Head of caudate nucleus (tissue), 42 donors: Measurements from ENCODE around the gene TP63.
"Not testable (repeated sequence)": the region's sequence is repeated elsewhere in the genome, so short reads cannot be mapped to it uniquely, and the experiment has no call there.

Experiments used
- DNase-seq, 42 donors: peaks; one replicate each; pipeline versions ENCODE4 v3.0.0 to v3.0.0-alpha.2; 2020 to 2021; ENCODE audit warnings: mixed read lengths in 7 of 42
- intact Hi-C: fragments of 100-400 bp; cut with DNase I; formaldehyde crosslinking; loops from one replicate; pipeline ENCODE4 v1.15.0; 2022

The TP63 gene

DNA sequence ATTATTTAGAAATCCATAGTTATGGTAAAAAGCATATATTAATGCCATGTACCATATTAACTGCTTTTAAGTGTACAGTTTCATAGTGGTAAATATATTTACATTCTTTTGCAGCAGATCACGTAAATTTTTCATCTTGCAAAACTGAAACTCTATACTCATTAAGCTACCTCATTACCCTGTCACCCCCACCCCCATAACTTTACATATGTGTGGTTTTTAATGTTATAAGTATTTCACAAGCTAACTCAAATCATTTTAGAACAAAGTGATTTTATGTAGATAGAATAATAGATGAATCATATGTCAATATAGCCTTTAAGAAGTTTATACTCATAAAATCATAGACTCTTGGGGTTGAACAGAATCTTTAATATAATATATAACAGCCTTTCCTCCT, 7.1 kb upstream of the TP63 start:
- intact Hi-C loops = no loop called here
- DNase-seq = no peak

DNA sequence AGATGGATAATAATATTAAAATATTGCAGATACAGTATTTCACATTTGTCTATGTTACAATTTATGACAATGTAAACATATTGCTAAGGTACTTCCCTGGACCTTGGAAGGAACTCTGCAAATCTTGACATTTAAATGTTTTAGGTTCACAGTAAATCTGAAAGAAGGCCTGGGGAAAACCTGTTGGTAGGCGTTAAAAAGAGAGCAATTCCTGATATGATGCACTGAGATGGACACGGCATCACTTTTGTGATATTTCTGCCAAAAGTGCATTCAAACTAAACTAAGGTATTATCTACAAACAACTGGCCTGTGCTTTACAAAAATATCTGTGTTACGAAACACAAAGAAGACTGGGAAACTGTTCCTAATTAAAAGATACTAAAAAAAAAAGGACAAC, 6.1 kb upstream of the TP63 start:
- intact Hi-C loops = no loop called here
- DNase-seq = no peak

DNA sequence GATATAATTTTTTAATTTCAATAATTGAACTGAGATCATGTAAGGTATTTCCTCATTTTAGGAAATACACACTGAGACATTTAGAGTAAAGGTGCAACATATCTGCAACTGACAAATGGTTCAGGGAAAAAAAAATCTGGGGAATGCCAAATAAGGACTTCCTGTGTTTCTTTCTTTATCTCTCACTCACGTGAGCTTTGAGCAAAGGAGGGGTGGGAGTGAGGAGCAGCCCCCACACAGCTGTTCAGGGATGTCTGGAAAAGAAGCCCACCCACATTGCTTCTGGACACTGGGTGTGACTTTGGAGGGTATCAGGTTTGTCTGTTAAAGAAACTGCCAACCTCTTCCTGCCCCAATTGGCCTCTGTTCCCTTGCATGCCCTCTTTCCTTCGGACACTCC, 5.6 kb upstream of the TP63 start:
- no peak for DNase-seq

DNA sequence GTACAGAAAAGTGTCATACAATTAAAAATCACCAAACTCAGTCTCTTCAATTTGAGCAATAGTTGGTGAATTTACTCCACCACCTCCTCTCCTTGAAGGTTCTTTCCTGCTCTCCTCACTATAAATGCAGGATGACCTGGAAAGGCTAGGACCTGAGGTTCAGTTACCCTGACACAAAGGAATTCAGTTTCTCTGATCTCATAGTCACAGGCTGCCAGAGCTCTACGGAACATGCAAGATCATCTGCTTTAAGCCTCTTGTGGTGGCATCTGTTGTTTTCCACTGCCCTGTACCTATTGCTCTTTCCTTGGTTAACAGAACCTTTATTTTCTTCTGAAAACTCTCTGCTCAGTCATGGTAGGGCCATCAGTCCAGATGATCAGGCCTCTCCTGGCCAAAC, 4.9 kb upstream of the TP63 start:
- no peak for DNase-seq
- intact Hi-C loops = no loop called here

More for the DNA sequence above, 5.6 kb upstream of the TP63 start:
- intact Hi-C loops = no loop called here

DNA sequence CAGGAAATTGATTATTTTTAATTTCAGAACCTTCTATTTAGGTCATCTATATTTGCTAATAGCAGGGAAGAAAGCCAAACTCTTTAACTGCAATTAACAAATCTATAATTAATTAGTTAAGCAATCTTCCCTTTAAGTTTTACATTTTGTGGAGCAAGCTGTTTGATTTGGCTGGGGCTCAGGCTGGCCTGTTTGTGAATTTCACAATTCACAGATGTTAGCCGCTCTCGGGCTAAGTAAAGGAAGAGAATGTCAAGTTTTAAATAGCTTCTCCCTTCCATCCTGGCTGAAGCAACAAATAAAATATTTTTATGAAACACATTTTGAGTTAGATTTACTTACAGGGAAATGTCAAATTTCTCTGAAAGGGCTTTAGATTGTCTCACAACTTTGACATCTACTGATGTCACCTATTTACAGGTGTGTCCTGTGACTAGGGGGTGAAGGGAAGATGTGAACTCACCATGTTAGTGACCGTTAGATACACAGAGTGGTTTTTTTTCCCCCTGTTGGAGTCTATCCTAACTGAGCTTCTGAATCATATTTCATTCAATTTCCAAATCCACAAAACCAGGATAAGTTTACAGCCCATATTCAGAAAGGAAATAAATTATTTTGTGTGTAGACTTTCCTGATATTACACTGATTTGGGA, 1.3 kb upstream of the TP63 start:
- intact Hi-C loops = no loop called here
- DNase-seq = no peak

DNA sequence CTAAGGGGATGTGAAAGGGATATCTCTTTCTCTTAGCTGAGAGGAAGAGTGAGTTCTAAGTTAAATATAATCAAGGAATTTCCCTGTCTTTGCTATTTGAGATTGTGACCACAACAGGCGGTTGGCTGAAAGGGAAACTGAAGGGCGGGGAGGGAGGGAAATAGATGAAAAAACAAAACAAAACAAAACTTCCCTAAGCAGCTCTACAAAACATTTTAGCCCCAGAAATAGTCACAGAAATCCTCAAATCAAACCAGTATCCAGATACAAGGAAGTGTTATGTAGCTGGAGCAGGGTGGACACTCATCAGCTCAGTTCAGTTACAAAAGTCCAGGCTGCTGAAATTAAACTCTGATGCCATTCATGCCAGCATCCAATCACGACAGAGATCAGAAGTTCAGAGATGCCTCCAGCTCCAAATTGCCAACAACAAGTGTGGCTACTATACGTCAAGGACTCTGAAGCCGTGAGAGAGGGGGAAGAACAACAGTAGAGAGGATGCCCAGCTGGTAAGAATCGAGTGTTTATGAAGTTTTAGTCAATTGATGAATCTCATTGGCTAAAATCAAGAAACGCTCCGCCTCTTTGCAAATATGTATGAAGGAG, 319 bp upstream of the TP63 start:
- intact Hi-C loops = no loop called here
- no peak for DNase-seq

DNA sequence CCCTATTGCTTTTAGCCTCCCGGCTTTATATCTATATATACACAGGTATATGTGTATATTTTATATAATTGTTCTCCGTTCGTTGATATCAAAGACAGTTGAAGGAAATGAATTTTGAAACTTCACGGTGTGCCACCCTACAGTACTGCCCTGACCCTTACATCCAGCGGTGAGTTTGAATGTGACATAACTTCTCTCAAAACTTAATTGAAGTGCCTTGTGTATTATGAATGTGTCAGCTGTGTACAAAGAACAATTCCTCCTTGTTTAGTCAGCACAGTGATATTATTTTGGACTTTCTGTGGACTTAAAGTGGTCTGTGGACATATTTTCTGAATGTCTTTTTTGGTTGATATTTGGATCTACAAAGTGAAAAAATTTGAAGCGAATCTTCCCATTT, 220 bp downstream of the TP63 start:
- intact Hi-C loops = no loop called here
- no peak for DNase-seq

DNA sequence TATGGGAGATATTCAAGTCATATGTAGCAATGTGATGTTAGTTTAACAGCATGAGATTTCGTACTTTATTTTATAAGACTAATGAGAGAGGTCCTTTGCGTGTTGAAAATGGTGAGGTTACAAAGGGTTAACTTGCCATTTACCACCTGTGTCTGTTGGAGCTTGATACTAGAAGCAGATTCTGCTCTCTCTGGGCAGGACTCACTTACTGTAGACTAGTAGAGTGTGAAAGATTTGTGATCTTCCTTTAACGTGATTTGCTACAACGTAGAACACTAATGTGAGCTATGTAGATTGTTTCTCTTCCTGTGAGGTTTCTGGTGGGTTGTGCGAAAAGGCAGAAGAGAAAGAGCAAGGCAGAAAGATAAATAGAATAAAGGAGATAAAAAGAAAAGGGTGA, 1.1 kb downstream of the TP63 start:
- intact Hi-C loops = no loop called here
- no peak for DNase-seq

DNA sequence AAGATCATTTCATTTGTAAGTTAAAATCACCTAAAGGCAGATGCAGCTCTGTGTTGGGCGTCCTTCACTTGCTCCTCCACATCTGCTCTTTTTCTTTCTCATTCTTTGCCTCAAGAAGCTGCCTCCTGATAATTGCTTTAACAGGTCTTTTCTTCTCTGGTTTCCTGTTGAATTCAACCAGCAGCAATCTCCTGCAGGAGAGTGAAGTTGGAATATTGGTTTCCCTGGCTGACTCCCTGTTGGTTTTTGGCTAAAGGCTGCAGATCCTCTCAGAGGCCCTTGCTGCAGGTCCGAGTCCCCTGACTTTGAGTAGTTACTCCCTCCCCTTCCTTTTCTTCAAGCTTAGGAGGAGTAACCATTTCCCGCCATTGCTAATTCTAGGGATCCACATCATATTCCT, 4.2 kb downstream of the TP63 start:
- intact Hi-C loops = no loop called here
- no peak for DNase-seq

DNA sequence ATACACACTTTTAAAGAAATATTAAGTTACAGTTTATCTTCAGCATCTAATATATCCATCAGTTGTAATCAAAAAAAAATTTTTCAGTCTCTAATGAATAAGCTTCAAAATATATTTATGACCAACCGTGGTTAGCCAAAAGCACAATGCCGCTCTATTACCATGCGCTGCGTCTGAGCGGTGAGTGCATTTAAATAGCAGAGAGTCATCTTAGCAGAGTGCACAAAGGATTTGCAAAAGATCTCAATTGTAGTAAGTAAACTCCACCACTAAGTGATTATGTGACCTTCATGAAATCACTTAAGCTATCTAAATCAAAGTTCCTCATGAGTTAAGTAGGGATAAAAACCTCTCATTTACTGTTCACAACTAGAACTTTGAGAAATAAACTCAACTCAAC, 4.9 kb downstream of the TP63 start:
- intact Hi-C loops = no loop called here
- DNase-seq = no peak

DNA sequence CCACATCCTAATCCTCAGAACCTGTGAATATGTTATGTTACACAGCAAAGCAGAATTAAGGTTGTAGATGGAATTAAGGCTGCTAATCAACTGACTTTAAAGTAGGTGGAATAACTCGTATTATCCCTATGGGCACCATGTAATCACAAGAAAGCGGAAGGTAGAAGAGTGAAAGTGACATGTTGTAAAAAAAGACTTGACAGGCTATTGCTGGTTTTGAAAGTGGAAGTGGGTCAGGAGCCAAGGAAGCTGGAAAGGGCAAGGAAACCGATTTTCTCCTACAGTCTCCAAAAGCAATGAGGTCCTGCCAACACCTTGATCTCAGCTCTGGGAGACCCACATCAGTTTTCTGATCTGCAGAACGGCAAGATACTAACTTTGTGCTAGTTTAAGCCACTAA, 6.6 kb downstream of the TP63 start:
- intact Hi-C loops = no loop called here
- DNase-seq = no peak

DNA sequence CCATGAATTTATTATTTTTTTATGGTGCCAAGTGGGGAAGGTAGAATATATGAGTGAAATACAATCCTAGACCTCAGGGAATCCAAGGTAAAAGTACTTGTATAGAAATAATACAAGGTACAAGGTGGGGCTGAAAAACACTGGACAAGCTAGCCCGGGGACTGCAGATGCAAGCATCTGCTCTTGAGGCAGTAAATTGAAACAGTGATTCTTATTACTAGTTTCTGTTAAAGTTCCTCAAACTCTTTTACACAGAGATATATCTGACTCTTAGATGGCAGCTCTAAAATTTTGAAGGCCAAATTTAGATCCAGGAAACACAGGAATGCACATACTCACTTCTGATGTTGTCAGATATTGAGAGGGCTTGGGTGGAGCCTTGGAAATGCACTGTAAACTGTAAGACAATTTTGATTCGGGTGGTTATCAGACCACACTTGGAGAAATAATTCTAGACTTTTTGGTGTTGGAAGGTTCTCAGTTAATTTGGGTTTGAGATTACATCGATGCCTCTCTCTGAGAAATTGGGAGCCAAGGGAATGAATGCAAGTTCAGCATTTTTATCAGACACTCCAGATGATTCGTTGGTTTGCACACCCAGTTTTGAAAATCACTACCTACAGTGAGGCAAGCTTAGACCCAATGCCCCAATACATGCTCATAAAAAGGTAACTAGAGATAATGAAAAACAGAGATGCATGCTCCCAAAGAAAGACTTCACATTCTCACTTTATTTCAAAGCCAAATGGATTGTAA, 7.3 kb downstream of the TP63 start:
- intact Hi-C loops = no loop called here
- DNase-seq = no peak

DNA sequence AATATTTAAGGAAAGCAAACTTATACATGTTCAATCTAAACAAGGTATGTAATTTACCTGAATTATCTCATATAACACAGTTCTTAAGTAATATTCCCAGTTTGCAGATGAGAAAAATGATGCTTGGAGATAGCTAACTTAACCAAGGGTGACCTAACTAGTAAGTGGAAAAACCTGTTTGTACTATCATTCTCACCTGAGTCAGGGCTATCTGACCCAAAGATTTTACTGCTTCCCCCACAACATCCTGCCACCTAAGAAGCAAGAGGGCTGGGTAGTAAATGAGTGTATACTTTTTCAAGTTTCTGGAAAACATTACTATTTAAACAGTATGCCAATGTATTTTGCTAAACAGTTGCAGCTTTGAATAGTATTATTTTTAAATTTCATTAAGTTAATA, 10.6 kb downstream of the TP63 start:
- intact Hi-C loops = no loop called here
- no peak for DNase-seq

DNA sequence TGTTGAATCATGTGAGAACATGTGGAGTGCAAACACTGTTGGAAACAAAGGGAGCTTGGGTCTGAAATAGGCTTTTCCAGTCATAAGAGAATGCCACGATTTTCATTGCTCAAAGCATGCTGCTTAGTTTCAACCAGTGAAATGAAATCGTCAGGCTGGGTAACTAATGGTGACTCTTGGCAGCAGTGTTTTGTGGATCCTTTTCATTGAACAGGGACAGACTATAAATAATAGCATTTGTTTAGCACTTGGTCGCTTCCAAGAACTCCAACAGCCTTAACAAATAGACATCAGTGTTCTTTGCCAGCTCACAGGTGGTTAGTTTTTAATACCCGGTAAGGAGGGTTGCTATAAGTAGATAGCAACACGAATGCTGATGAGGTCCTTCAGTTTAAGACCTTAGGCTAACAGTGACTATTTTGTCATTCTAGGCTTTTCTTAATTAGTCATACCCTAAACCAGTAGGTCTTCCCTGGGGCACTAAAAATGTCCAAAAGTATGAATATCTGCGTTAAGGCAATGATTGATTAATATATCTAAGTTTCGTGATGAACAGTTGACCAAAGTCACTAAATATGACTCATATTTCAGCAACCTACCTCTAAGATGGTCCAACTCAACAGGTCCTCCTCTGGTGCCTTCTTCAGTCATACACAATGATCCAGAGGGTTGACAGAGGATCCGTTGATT, 15.8 kb downstream of the TP63 start:
- intact Hi-C loops = no loop called here

DNA sequence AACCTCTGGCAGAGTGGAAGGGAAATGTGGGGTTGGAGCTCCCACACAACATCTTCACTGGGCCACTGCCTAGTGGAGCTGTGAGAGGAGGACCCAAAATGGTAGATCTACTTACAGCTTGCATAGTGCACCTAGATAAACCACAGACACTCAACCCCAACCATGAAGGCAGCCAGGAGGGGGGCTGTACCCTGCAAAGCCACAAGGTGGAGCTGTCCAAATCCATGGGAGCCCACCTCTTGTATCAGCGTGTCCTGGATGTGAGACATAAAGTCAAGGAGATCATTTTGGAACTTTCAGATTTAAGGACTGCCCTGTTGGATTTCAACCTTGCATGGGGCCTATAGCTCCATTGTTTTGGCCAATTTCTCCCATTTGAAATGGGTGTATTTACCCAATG, 20.9 kb downstream of the TP63 start:
- intact Hi-C loops = no loop called here
- DNase-seq = no peak

More for the DNA sequence above, 15.8 kb downstream of the TP63 start:
- DNase-seq = no peak

DNA sequence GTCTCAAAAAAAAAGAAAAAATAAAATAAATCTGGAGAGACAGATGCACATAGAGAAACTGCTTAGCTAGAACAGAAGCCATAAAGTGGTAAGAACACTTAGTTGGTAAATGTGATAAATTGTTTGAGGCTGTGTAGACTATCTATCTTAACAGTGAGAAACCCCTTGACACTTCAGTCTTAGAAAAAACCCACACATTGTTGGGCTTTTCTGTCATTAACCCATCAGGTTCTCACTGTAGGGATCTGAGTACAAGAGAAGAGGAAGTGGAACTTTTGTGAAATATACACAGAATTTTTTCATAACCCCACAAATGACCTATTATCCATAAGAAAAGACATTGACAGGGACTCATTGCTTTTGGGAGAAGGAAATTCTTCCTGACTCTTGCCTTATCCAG, 24.4 kb downstream of the TP63 start:
- intact Hi-C loops = no loop called here
- DNase-seq = no peak

DNA sequence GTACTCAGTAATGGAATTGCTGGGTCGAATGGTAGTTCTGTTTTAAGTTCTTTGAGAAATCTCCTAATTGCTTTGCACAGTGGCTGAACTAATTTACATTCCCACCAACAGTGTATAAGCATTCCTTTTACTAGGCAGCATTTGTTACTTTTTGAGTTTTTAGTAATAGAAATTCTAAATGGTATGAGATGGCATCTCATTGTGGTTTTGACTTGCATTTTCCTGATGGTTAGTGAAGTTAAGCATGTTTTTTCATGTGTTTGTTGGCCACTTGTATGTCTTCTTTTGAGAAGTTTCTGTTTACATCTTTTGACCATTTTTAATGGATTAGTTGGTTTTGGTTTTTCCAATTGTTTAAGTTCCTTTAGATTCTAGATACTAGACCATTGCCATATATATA, 28.4 kb downstream of the TP63 start:
- intact Hi-C loops = no loop called here
- DNase-seq = no peak

DNA sequence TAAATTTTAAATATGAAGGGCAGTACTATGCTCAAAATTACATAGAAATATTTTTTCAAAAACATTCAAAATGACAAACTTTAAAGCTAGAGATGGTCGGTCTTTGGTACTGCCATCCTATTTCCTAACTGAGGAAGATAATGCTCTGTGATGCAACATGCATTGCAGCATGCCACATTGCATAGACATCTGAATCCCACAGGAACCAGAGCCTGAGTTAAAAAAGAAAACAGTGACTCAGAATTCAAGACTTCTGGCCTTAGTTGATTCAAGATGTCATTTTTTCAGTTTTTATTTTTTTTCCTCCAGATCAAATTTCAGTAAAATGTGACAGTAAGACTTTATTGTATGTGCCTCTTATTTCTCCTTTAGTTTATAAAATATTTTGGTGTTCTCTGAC, 33.1 kb downstream of the TP63 start:
- intact Hi-C loops = no loop called here
- no peak for DNase-seq

DNA sequence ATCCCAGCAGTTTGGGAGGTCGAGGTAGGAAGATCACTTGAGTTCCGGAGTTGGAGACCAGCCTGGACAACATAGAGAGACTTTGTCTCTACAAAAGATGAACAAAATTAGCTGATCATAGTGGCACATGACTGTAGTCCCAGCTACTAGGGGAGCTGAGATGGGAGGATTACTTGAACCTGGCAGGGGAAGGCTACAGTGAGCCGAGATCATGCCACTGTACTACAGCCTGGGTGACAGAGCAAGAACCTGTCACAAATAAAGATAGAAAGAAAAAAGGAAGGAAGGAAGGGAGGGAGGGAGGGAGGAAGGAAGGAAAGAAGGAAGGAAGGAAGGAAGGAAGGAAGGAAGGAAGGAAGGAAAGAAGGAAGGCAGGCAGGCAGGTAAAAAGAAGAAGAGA, 41.2 kb downstream of the TP63 start:
- DNase-seq, intact Hi-C loops: not testable (repeated sequence)

DNA sequence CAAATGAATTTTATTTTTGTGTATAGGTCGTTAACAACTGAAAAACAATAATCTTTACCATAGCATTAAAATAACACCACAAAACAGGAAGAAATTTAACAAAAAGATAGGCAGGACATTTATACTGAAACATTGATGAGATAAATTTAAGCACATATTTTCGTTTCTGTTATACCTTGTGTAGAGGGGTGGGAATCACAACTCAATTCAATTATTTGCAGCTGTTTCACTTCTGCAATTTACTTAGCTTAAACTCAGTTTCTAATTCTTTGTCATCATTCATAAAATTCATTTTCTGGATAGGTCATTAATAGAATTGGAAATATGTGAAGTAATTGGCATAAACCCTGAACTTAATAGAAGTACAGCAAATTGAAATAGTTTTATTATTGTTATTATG, 42.3 kb downstream of the TP63 start:
- intact Hi-C loops = no loop called here
- no peak for DNase-seq
